GM12875 (cell line): ENCODE results near the gene CHRNA7.

ENCODE experiments used
- H3K4me3 ChIP-seq: one replicate; pipeline ENCODE4 v1.5.1; 2011; ENCODE audit warnings: low read depth, low read length, control low read depth
- CTCF ChIP-seq: IDR thresholded peaks from 2 replicates; pipeline ENCODE4 v1.5.1; 2011; ENCODE audit warnings: low read depth, mild to moderate bottlenecking, control low read depth, inconsistent platforms, low read length, moderate library complexity, borderline replicate concordance; ENCODE audit not compliant: insufficient read depth

The CHRNA7 gene

GRCh38 chr15:32007355-32007960 lies 22.9 kb upstream of the CHRNA7 start:
- no peak overlapping the region for H3K4me3 ChIP-seq
- no peak for TF ChIP-seq CTCF

GRCh38 chr15:32014953-32015352 lies 15.4 kb upstream of the CHRNA7 start:
- no peak overlapping the region for H3K4me3 ChIP-seq
- TF ChIP-seq CTCF: no peak

GRCh38 chr15:32020156-32020555 lies 10.2 kb upstream of the CHRNA7 start:
- TF ChIP-seq CTCF: no peak

GRCh38 chr15:32028921-32029320 lies 1.4 kb upstream of the CHRNA7 start:
- no peak for TF ChIP-seq CTCF

More at GRCh38 chr15:32020156-32020555, 10.2 kb upstream of the CHRNA7 start:
- no peak overlapping the region for H3K4me3 ChIP-seq

GRCh38 chr15:32029409-32029861 lies 880 bp upstream of the CHRNA7 start:
- no peak for TF ChIP-seq CTCF
- no peak overlapping the region for H3K4me3 ChIP-seq

More at GRCh38 chr15:32028921-32029320, 1.4 kb upstream of the CHRNA7 start:
- H3K4me3 ChIP-seq: no peak overlapping the region

GRCh38 chr15:32030795-32031194 lies 480 bp downstream of the CHRNA7 start:
- no peak overlapping the region for H3K4me3 ChIP-seq
- TF ChIP-seq CTCF: no peak

- TF ChIP-seq CTCF: no peak
- H3K4me3 ChIP-seq: no peak overlapping the region
Measured at GRCh38 chr15:32033186-32033890, 3.0 kb downstream of the CHRNA7 start.
